ENCODE data around the gene MZF1. TPM values are rescaled to one million over a fixed set of nuclear protein-coding genes. Genes with fewer than 3 reads are reported as not detected.
"Not testable (repeated sequence)": the region's sequence is repeated elsewhere in the genome, so short reads cannot be mapped to it uniquely, and the experiment has no call there.

The MZF1 gene
- 10 to 100 TPM; 14.3 to 15.0 TPM for total RNA-seq

- peaks cover 21% of the 10 kb centered on the region for H3K36me3 Mint-ChIP-seq (ENCODE audit: low read depth)
- H3K27me3 Mint-ChIP-seq = no peaks in the 10 kb centered on the region
- ATAC-seq = peak; percentile 69
- peak within 1 kb of the TSS; percentile 100 for H3K27ac Mint-ChIP-seq
- peak within 1 kb of the TSS; percentile 95 for H3K4me3 Mint-ChIP-seq
- intact Hi-C loops (cut with DNase I, micrococcal nuclease) = loop anchor here (1.0 kb wide), 15 partner anchors 14 to 295 kb away; partner anchors contain the start of genes RPS5 (in 2 of the 2), TRIM28 (in 2 of the 2), ZNF446 (in 2 of the 2) and ERVK3-1 (in 1 of the 2)
- ChIA-PET CTCF (interaction anchor here (1.7 kb wide), 1 partner anchor 53 kb away, joined by 9 read pairs; the partner anchor contains the start of gene ZBTB45), POLR2A (interaction anchor here (0.5 to 2.5 kb wide), 3 partner anchors 13 to 191 kb away, joined by 3 to 9 read pairs (median 3); partner anchors contain the start of gene ZBTB45)
- peak; percentile 100 for DNase-seq
- H3K4me1 Mint-ChIP-seq = peaks cover 38% of the 10 kb centered on the region
- H3K9me3 Mint-ChIP-seq (ENCODE audit: low read depth) = no peaks in the 10 kb centered on the region
Observed at GRCh38 chr19:58572818-58573657, at the start of gene MZF1. TSS of gene MZF1 (minus strand) at chr19:58573335. CDS start at chr19:58571389, 1,946 bp downstream.

- ATAC-seq; intact Hi-C loops (cut with DNase I, micrococcal nuclease); H3K4me3 Mint-ChIP-seq; POLR2A ChIA-PET; H3K27me3 Mint-ChIP-seq; H3K9me3 Mint-ChIP-seq (ENCODE audit: low read depth); CTCF ChIA-PET; DNase-seq; H3K27ac Mint-ChIP-seq; H3K4me1 Mint-ChIP-seq; H3K36me3 Mint-ChIP-seq (ENCODE audit: low read depth): not testable (repeated sequence)
Observed at GRCh38 chr19:58607213-58607612, 34.1 kb upstream of the MZF1 start.

GRCh38 chr19:58606251-58606896 is 33.2 kb upstream of the MZF1 start:
- ATAC-seq; H3K36me3 Mint-ChIP-seq (ENCODE audit: low read depth); H3K9me3 Mint-ChIP-seq (ENCODE audit: low read depth); H3K4me1 Mint-ChIP-seq; H3K4me3 Mint-ChIP-seq; intact Hi-C loops (cut with DNase I, micrococcal nuclease); DNase-seq; POLR2A ChIA-PET; H3K27me3 Mint-ChIP-seq; CTCF ChIA-PET; H3K27ac Mint-ChIP-seq: not testable (repeated sequence)

GRCh38 chr19:58586133-58586765 is 13.1 kb upstream of the MZF1 start:
- intact Hi-C loops (cut with DNase I, micrococcal nuclease) = no loop called here
- DNase-seq (no peak), ATAC-seq (no peak)
- no peak overlapping the region for H3K27ac Mint-ChIP-seq
- H3K4me1 Mint-ChIP-seq = peaks cover 3% of the 10 kb centered on the region
- H3K36me3 Mint-ChIP-seq (ENCODE audit: low read depth) = peaks cover 11% of the 10 kb centered on the region
- ChIA-PET CTCF (no interaction called here), POLR2A (no interaction called here)
- no peaks in the 10 kb centered on the region for H3K9me3 Mint-ChIP-seq (ENCODE audit: low read depth)
- H3K27me3 Mint-ChIP-seq = no peaks in the 10 kb centered on the region
- no peak overlapping the region for H3K4me3 Mint-ChIP-seq

- ChIA-PET POLR2A (no interaction called here), CTCF (no interaction called here)
- peaks cover 13% of the 10 kb centered on the region for H3K36me3 Mint-ChIP-seq (ENCODE audit: low read depth)
- H3K9me3 Mint-ChIP-seq (ENCODE audit: low read depth) = no peaks in the 10 kb centered on the region
- H3K4me1 Mint-ChIP-seq = peaks cover 8% of the 10 kb centered on the region
- ATAC-seq (no peak), DNase-seq (no peak)
- H3K4me3 Mint-ChIP-seq = no peak overlapping the region
- H3K27me3 Mint-ChIP-seq = no peaks in the 10 kb centered on the region
- intact Hi-C loops (cut with DNase I, micrococcal nuclease) = no loop called here
- H3K27ac Mint-ChIP-seq = no peak overlapping the region
Observed at GRCh38 chr19:58585442-58586132, 12.5 kb upstream of the MZF1 start.

GRCh38 chr19:58584498-58585441 is 11.6 kb upstream of the MZF1 start:
- no peak overlapping the region for H3K4me3 Mint-ChIP-seq
- no peak overlapping the region for H3K27ac Mint-ChIP-seq
- DNase-seq = no peak
- CTCF ChIA-PET = interaction anchor here (2.2 kb wide), 1 partner anchor 65 kb away, joined by 10 read pairs; the partner anchor contains the start of gene ZBTB45
- intact Hi-C loops (cut with DNase I, micrococcal nuclease) = no loop called here
- ATAC-seq = no peak
- peaks cover 8% of the 10 kb centered on the region for H3K4me1 Mint-ChIP-seq
- no peaks in the 10 kb centered on the region for H3K27me3 Mint-ChIP-seq
- POLR2A ChIA-PET = no interaction called here
- no peaks in the 10 kb centered on the region for H3K9me3 Mint-ChIP-seq (ENCODE audit: low read depth)
- H3K36me3 Mint-ChIP-seq (ENCODE audit: low read depth) = peaks cover 13% of the 10 kb centered on the region

GRCh38 chr19:58582985-58583384 is 9.8 kb upstream of the MZF1 start:
- Mint-ChIP-seq H3K4me3 (no peak overlapping the region), H3K36me3 (ENCODE audit: low read depth) (peaks cover 13% of the 10 kb centered on the region), H3K4me1 (peaks cover 25% of the 10 kb centered on the region), H3K27ac (no peak overlapping the region), H3K27me3 (no peaks in the 10 kb centered on the region), H3K9me3 (ENCODE audit: low read depth) (no peaks in the 10 kb centered on the region)
- CTCF ChIA-PET = interaction anchor here (2.2 kb wide), 1 partner anchor 64 kb away, joined by 10 read pairs; the partner anchor contains the start of gene ZBTB45
- no peak for ATAC-seq
- POLR2A ChIA-PET = no interaction called here
- intact Hi-C loops (cut with DNase I, micrococcal nuclease) = no loop called here
- DNase-seq = no peak

- ChIA-PET CTCF (interaction anchor here (0.6 to 4.7 kb wide), 12 partner anchors 9 to 347 kb away, joined by 3 to 78 read pairs (median 4); partner anchors contain the start of genes CHMP2A, ZBTB45 and ZNF132), POLR2A (interaction anchor here (0.6 to 1.0 kb wide), 2 partner anchors 9 to 61 kb away, joined by 3 read pairs; no protein-coding TSS in a partner anchor)
- Mint-ChIP-seq H3K4me1 (peaks cover 33% of the 10 kb centered on the region), H3K4me3 (no peak overlapping the region), H3K36me3 (ENCODE audit: low read depth) (peaks cover 13% of the 10 kb centered on the region), H3K9me3 (ENCODE audit: low read depth) (no peaks in the 10 kb centered on the region), H3K27ac (peak overlapping the region; percentile 84), H3K27me3 (no peaks in the 10 kb centered on the region)
- DNase-seq (peak; percentile 97), ATAC-seq (peak; percentile 95)
- intact Hi-C loops (cut with DNase I, micrococcal nuclease) = loop anchor here (1.0 kb wide), 3 partner anchors 61 to 67 kb away; partner anchors contain the start of gene ZBTB45 (in 1 of the 2)
Observed at GRCh38 chr19:58581227-58582141, 8.3 kb upstream of the MZF1 start.

GRCh38 chr19:58579473-58580142 is 6.5 kb upstream of the MZF1 start:
- Mint-ChIP-seq H3K27ac (peak overlapping the region; percentile 48), H3K4me3 (no peak overlapping the region), H3K27me3 (no peaks in the 10 kb centered on the region), H3K9me3 (ENCODE audit: low read depth) (no peaks in the 10 kb centered on the region), H3K4me1 (peaks cover 38% of the 10 kb centered on the region), H3K36me3 (ENCODE audit: low read depth) (peaks cover 13% of the 10 kb centered on the region)
- ChIA-PET CTCF (interaction anchor here (1.0 to 4.7 kb wide), 4 partner anchors 12 to 66 kb away, joined by 3 to 78 read pairs (median 8); partner anchors contain the start of gene ZBTB45), POLR2A (no interaction called here)
- DNase-seq (no peak), ATAC-seq (no peak)
- intact Hi-C loops (cut with DNase I, micrococcal nuclease) = no loop called here

Measured in activated CD4-positive, alpha-beta T cell treated with anti-CD3 and anti-CD28 coated beads for 36 hours (primary cell).